Spleen (tissue), 7 donors: ENCODE results near the gene PTPRN2.

Source experiments
- CTCF ChIP-seq, 11 experiments: fragments of 200-600 bp in 7 of 11; fragments of 450-650 bp in 4 of 11; sonication (generic) in 4 of 11; IDR thresholded peaks in 8 of 11; conservative IDR thresholded peaks in 3 of 11; 1 replicate in 7 of 11; 2 replicates in 4 of 11; pipeline versions ENCODE4 v1.4.0 to v1.8.0; 2016 to 2021; ENCODE audit warnings: antibody characterized with exemption in 11 of 11, inconsistent platforms in 4 of 11, mild to moderate bottlenecking in 1 of 11
- POLR2AphosphoS5 ChIP-seq, 3 donors: sonication (generic); formaldehyde crosslinking; IDR thresholded peaks; one replicate each; pipeline ENCODE4 v1.5.1; 2017; ENCODE audit warnings: antibody characterized with exemption in 3 of 3
- donor health status: DM: no; HTN: no; CAD: no; lungs with moderate emphysema.
- donor health status: DM: no; HTN: no; CAD: no.
- donor health status: DM: no; HTN: no; CAD: no.

GRCh38 chr7:158050441-158050977 lies 537.1 kb downstream of the PTPRN2 start:
- TF ChIP-seq POLR2AphosphoS5 (IDR thresholded peaks at IDR 0.05) (no peak), CTCF (IDR thresholded peaks at IDR 0.05 in 8 of 11, conservative IDR thresholded peaks at IDR 0.05 in 3 of 11) (no peak)
